Activated CD4-positive, alpha-beta T cell treated with anti-CD3 and anti-CD28 coated beads, Interleukin-2, amount 50 U/mL, for 48 hours (primary cell): ENCODE measurements around the gene SLC49A3.
A peak's percentile ranks its signal among the peaks of the same experiment; 100 is the strongest.
"Not testable (repeated sequence)": the region's sequence is repeated elsewhere in the genome, so short reads cannot be mapped to it uniquely, and the experiment has no call there.

ENCODE experiments used
- DNase-seq, 2 experiments: peaks; one replicate each; pipeline ENCODE4 v3.0.0-alpha.2; 2020

SLC49A3 gene

GRCh38 chr4:721261-722168, 32.6 kb upstream of the SLC49A3 start:
- no peak for DNase-seq

GRCh38 chr4:720111-720860, 31.3 kb upstream of the SLC49A3 start:
- no peak for DNase-seq

GRCh38 chr4:718460-718859, 29.5 kb upstream of the SLC49A3 start:
- no peak for DNase-seq

GRCh38 chr4:717601-718320, 28.8 kb upstream of the SLC49A3 start:
- DNase-seq = no peak

- no peak for DNase-seq
These were observed 25.1 kb upstream of the SLC49A3 start for GRCh38 chr4:714087-714486.

GRCh38 chr4:712916-713632, 24.1 kb upstream of the SLC49A3 start:
- DNase-seq = no peak

GRCh38 chr4:712093-712492, 23.1 kb upstream of the SLC49A3 start:
- no peak for DNase-seq

- no peak for DNase-seq
These were observed 22.0 kb upstream of the SLC49A3 start for GRCh38 chr4:710916-711315.

GRCh38 chr4:710116-710515, 21.2 kb upstream of the SLC49A3 start:
- no peak for DNase-seq

- no peak for DNase-seq
These were observed 20.4 kb upstream of the SLC49A3 start for GRCh38 chr4:709348-709747.

GRCh38 chr4:708631-708933, 19.6 kb upstream of the SLC49A3 start:
- DNase-seq = no peak

GRCh38 chr4:707929-708630, 19.1 kb upstream of the SLC49A3 start:
- DNase-seq = no peak

- no peak for DNase-seq
These were observed 18.1 kb upstream of the SLC49A3 start for GRCh38 chr4:706834-707598.

- DNase-seq = not testable (repeated sequence)
These were observed 17.2 kb upstream of the SLC49A3 start for GRCh38 chr4:706083-706633.

- peak; percentile 98 to 99 for DNase-seq
These were observed 16.5 kb upstream of the SLC49A3 start, which contains the start of gene PCGF3 for GRCh38 chr4:705278-706082. Gene PCGF3 (plus strand): TSS chr4:705832. CDS start chr4:733681, 27,849 bp downstream.

- DNase-seq = no peak
These were observed 16.0 kb upstream of the SLC49A3 start for GRCh38 chr4:704971-705277.

GRCh38 chr4:704198-704891, 15.4 kb upstream of the SLC49A3 start:
- DNase-seq = no peak

- no peak for DNase-seq
These were observed 14.6 kb upstream of the SLC49A3 start for GRCh38 chr4:703336-704197.

GRCh38 chr4:702618-703048, 13.7 kb upstream of the SLC49A3 start:
- no peak for DNase-seq
